K562 (cell line): ENCODE data around the gene TPX2. TPM values are rescaled to one million over a fixed set of nuclear protein-coding genes. Genes with fewer than 3 reads are reported as not detected.

Experiments used
- CEBPB ChIP-seq: fragments of 450-650 bp; IDR thresholded peaks from 2 replicates; pipeline ENCODE4 v1.6.1; 2016; ENCODE audit warnings: missing genetic modification characterization, missing compliant biosample characterization
- CHD4 ChIP-seq: fragments of 200-600 bp; sonication (generic); IDR thresholded peaks from 3 replicates; pipeline ENCODE4 v1.6.1; 2012; ENCODE audit warnings: low read depth, mild to moderate bottlenecking, mixed read lengths, low read length, inconsistent platforms; ENCODE audit not compliant: insufficient read depth, insufficient replicate concordance, poor library complexity, severe bottlenecking
- FOXA1 ChIP-seq: fragments of 450-650 bp; IDR thresholded peaks from 2 replicates; pipeline ENCODE4 v1.6.1; 2016; ENCODE audit warnings: mild to moderate bottlenecking, borderline replicate concordance
- HMG20A ChIP-seq: fragments of 450-650 bp; formaldehyde crosslinking; conservative IDR thresholded peaks from 2 replicates; pipeline ENCODE4 v1.4.0; 2020; ENCODE audit warnings: mild to moderate bottlenecking, mixed read lengths
- NBN ChIP-seq: fragments of 450-650 bp; IDR thresholded peaks from 2 replicates; pipeline ENCODE4 v1.6.1; 2016; ENCODE audit warnings: low read depth, mild to moderate bottlenecking
- RNF219 ChIP-seq: fragments of 250-450 bp; sonication (Bioruptor Pico); IDR thresholded peaks from 2 replicates; pipeline ENCODE4 v1.5.0; 2022; ENCODE audit warnings: mild to moderate bottlenecking
- SETDB1 ChIP-seq: IDR thresholded peaks from one replicate; pipeline ENCODE4 v1.6.1; 2012; ENCODE audit warnings: low read length, control low read depth, inconsistent platforms
- TCF7L2 ChIP-seq: fragments of 150-350 bp; IDR thresholded peaks from 2 replicates; pipeline ENCODE4 v1.6.1; 2016; ENCODE audit warnings: low read depth, mild to moderate bottlenecking, low read length, moderate library complexity
- YY1 ChIP-seq, 3 experiments: IDR thresholded peaks; 2 replicates each; pipeline ENCODE4 v1.6.1; 2011; ENCODE audit warnings: low read length in 2 of 3, mild to moderate bottlenecking in 2 of 3, moderate library complexity in 2 of 3, borderline replicate concordance in 1 of 3, control low read depth in 1 of 3, low read depth in 1 of 3; ENCODE audit not compliant: insufficient read depth in 3 of 3, insufficient replicate concordance in 2 of 3, control insufficient read depth in 1 of 3, insufficient read length in 1 of 3; ENCODE audit errors: extremely low read depth in 1 of 3
- ZFP36 ChIP-seq: fragments of 150-350 bp; IDR thresholded peaks from 2 replicates; pipeline ENCODE4 v1.6.1; 2018; ENCODE audit warnings: low read length, low read depth; ENCODE audit not compliant: partially characterized antibody
- ZNF695 ChIP-seq: fragments of 450-650 bp; formaldehyde crosslinking; IDR thresholded peaks from 2 replicates; pipeline ENCODE4 v1.4.0; 2020; ENCODE audit warnings: mild to moderate bottlenecking, moderate library complexity
- ZNF830 ChIP-seq: fragments of 250-450 bp; sonication (Bioruptor Pico); IDR thresholded peaks from 2 replicates; pipeline ENCODE4 v1.5.0; 2021; ENCODE audit warnings: mild to moderate bottlenecking
- polyA plus RNA-seq, 8 experiments: library from polyadenylated mRNA; depleted of rRNA in 4 of 8; stranded (reverse) in 5 of 8; unstranded in 3 of 8; fragments of >200 nt; fragmentation: Nextera tagmentation in 2 of 8; fragmentation: Illumina TruSeq in 1 of 8; extraction: Ambion mirVana in 2 of 8; extraction: Trizol in 1 of 8; gene quantifications; 2 replicates each; pipeline versions ENCODE4 v1.2.1 to v1.2.3, GENCODE V29; 2011 to 2014; ENCODE audit warnings: inconsistent platforms in 1 of 8, missing spikeins in 1 of 8
- total RNA-seq, 7 experiments: library from RNA; depleted of rRNA in 6 of 7; stranded (reverse); fragments of >200 nt in 6 of 7; fragmentation: Illumina TruSeq in 2 of 7; extraction: Trizol in 2 of 7; gene quantifications; 2 replicates each; pipeline versions ENCODE4 v1.2.1 to v1.2.3, GENCODE V29; 2011 to 2021; ENCODE audit warnings: low replicate concordance in 1 of 7
- TF ChIP-seq, protein P1 (sequence below): sonication (generic); formaldehyde crosslinking; IDR thresholded peaks from 2 replicates; pipeline ENCODE4 v1.8.1; 2023; ENCODE audit warnings: mild to moderate bottlenecking, missing genetic modification reagents
- TF ChIP-seq, protein P2 (sequence below), 2 experiments: fragments of 450-650 bp; conservative IDR thresholded peaks; 2 replicates each; pipeline ENCODE4 v1.6.1; 2017; ENCODE audit warnings: mild to moderate bottlenecking in 2 of 2, moderate library complexity in 2 of 2
- TF ChIP-seq, protein P3 (sequence below): sonication (generic); formaldehyde crosslinking; IDR thresholded peaks from 2 replicates; pipeline ENCODE4 v1.8.0; 2022; ENCODE audit warnings: mild to moderate bottlenecking, missing genetic modification reagents

The TPX2 gene
- total and polyA plus RNA-seq, 9 of the 15 experiments (the other 6 are each of a cell fraction or from before 2014, with no cell fraction given): 48.0 to 241 (median 133) TPM

DNA sequence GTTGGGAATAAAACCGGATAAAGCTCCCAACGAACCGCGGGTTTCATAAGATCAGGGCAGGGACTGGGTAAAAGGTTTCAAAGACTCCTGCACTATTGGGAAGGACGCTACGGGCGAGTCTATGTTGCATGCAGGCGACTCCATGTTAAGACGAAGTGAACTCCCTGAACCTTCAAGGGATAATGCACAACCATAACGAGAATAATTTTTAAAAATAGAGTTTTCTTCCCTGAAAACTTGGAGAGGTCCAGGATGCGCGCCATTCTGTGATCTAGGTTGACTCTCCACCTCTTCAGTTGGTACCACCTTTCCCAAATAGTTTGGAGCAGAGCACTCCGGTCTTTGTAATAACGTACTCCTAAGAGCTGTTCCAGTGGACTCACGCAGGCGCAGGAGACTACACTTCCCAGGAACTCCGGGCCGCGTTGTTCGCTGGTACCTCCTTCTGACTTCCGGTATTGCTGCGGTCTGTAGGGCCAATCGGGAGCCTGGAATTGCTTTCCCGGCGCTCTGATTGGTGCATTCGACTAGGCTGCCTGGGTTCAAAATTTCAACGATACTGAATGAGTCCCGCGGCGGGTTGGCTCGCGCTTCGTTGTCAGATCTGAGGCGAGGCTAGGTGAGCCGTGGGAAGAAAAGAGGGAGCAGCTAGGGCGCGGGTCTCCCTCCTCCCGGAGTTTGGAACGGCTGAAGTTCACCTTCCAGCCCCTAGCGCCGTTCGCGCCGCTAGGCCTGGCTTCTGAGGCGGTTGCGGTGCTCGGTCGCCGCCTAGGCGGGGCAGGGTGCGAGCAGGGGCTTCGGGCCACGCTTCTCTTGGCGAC, at the start of gene TPX2 (continued):
- TF ChIP-seq, protein P1, sequence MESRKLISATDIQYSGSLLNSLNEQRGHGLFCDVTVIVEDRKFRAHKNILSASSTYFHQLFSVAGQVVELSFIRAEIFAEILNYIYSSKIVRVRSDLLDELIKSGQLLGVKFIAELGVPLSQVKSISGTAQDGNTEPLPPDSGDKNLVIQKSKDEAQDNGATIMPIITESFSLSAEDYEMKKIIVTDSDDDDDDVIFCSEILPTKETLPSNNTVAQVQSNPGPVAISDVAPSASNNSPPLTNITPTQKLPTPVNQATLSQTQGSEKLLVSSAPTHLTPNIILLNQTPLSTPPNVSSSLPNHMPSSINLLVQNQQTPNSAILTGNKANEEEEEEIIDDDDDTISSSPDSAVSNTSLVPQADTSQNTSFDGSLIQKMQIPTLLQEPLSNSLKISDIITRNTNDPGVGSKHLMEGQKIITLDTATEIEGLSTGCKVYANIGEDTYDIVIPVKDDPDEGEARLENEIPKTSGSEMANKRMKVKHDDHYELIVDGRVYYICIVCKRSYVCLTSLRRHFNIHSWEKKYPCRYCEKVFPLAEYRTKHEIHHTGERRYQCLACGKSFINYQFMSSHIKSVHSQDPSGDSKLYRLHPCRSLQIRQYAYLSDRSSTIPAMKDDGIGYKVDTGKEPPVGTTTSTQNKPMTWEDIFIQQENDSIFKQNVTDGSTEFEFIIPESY: no peak; the same call in 1 of the 2 replicates
- TF ChIP-seq CHD4: no peak
- TF ChIP-seq RNF219 (CRISPR knock-in tag): no peak
- TF ChIP-seq ZNF695: no peak
- TF ChIP-seq, protein P2, sequence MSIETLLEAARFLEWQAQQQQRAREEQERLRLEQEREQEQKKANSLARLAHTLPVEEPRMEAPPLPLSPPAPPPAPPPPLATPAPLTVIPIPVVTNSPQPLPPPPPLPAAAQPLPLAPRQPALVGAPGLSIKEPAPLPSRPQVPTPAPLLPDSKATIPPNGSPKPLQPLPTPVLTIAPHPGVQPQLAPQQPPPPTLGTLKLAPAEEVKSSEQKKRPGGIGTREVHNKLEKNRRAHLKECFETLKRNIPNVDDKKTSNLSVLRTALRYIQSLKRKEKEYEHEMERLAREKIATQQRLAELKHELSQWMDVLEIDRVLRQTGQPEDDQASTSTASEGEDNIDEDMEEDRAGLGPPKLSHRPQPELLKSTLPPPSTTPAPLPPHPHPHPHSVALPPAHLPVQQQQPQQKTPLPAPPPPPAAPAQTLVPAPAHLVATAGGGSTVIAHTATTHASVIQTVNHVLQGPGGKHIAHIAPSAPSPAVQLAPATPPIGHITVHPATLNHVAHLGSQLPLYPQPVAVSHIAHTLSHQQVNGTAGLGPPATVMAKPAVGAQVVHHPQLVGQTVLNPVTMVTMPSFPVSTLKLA (conservative IDR thresholded peaks at IDR 0.05): peak; percentile 75 to 91; a peak in 3 of 4 replicates
- TF ChIP-seq FOXA1: no peak
- TF ChIP-seq CEBPB (tag): peak; percentile 24; the same call in 1 of the 2 replicates
- TF ChIP-seq SETDB1: no peak
- TF ChIP-seq ZFP36: no peak
- no peak for TF ChIP-seq NBN
- no peak for TF ChIP-seq ZNF830 (CRISPR knock-in tag)
- TF ChIP-seq TCF7L2: peak; percentile 69; the same call in 1 of the 2 replicates
- TF ChIP-seq YY1 (IDR thresholded peaks at IDR 0.05; ENCODE audit: borderline replicate concordance in 1 of 3, control insufficient read depth in 1 of 3, extremely low read depth in 1 of 3, insufficient read depth in 3 of 3, insufficient read length in 1 of 3, insufficient replicate concordance in 2 of 3, low read depth in 1 of 3, low read length in 2 of 3): peak in 1 of 3 experiments; percentile 75
- TF ChIP-seq, protein P3, sequence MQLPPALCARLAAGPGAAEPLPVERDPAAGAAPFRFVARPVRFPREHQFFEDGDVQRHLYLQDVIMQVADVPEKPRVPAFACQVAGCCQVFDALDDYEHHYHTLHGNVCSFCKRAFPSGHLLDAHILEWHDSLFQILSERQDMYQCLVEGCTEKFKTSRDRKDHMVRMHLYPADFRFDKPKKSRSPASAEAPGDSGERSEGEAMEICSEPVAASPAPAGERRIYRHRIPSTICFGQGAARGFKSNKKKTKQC: 0 out of 2 replicates have a peak, but pooled peaks have one; percentile 62
- no peak for TF ChIP-seq HMG20A (CRISPR knock-in tag)
